Stimulated activated CD4-positive, alpha-beta T cell treated with anti-CD3 and anti-CD28 coated beads, Interleukin-15, amount 100 ng/mL, for 24 hours (primary cell): ENCODE results near the gene TRABD2B.

ENCODE experiments used
- DNase-seq: peaks from one replicate; pipeline ENCODE4 v3.0.0-alpha.2; 2020

Gene TRABD2B

GRCh38 chr1:47991187-47991586, 6.0 kb downstream of the TRABD2B start:
- no peak for DNase-seq

- DNase-seq, result no peak
These were observed 6.9 kb downstream of the TRABD2B start for GRCh38 chr1:47990286-47990685.

- no peak for DNase-seq
These were observed 9.6 kb downstream of the TRABD2B start for GRCh38 chr1:47987601-47988000.

GRCh38 chr1:47986761-47987200, 10.4 kb downstream of the TRABD2B start:
- DNase-seq, result no peak

GRCh38 chr1:47985018-47985417, 12.2 kb downstream of the TRABD2B start:
- no peak for DNase-seq

- no peak for DNase-seq
These were observed 12.9 kb downstream of the TRABD2B start for GRCh38 chr1:47984175-47984789.

- no peak for DNase-seq
These were observed 13.5 kb downstream of the TRABD2B start for GRCh38 chr1:47983691-47984090.

GRCh38 chr1:47981667-47982350, 15.4 kb downstream of the TRABD2B start:
- DNase-seq, result no peak

GRCh38 chr1:47980501-47980900, 16.7 kb downstream of the TRABD2B start:
- no peak for DNase-seq

GRCh38 chr1:47979724-47980123, 17.5 kb downstream of the TRABD2B start:
- no peak for DNase-seq

- no peak for DNase-seq
These were observed 18.7 kb downstream of the TRABD2B start for GRCh38 chr1:47978486-47978885.

GRCh38 chr1:47976728-47977127, 20.5 kb downstream of the TRABD2B start:
- DNase-seq, result no peak

GRCh38 chr1:47976267-47976666, 20.9 kb downstream of the TRABD2B start:
- DNase-seq, result no peak

- DNase-seq, result no peak
These were observed 21.8 kb downstream of the TRABD2B start for GRCh38 chr1:47975302-47975921.

- DNase-seq, result no peak
These were observed 24.2 kb downstream of the TRABD2B start for GRCh38 chr1:47972864-47973432.

- no peak for DNase-seq
These were observed 25.6 kb downstream of the TRABD2B start for GRCh38 chr1:47971385-47972160.

GRCh38 chr1:47970882-47971281, 26.3 kb downstream of the TRABD2B start:
- DNase-seq, result no peak

- no peak for DNase-seq
These were observed 27.7 kb downstream of the TRABD2B start for GRCh38 chr1:47969478-47969877.

- DNase-seq, result no peak
These were observed 28.7 kb downstream of the TRABD2B start for GRCh38 chr1:47968556-47968888.

GRCh38 chr1:47967864-47968555, 29.2 kb downstream of the TRABD2B start:
- DNase-seq, result no peak

- no peak for DNase-seq
These were observed 31.4 kb downstream of the TRABD2B start for GRCh38 chr1:47965816-47966215.

- DNase-seq, result no peak
These were observed 32.5 kb downstream of the TRABD2B start for GRCh38 chr1:47964636-47965035.
